BE2C (cell line): ENCODE results near the gene PLEKHM3.

Experiments
- DNase-seq: peaks from one replicate; pipeline ENCODE4 v3.0.0-alpha.2; 2020
- H3K27me3 ChIP-seq: fragments of 250-450 bp; sonication (Bioruptor Pico); 2 replicates; pipeline ENCODE4 v1.5.1; 2020; ENCODE audit warnings: mild to moderate bottlenecking
- H3K36me3 ChIP-seq: fragments of 250-450 bp; sonication (Bioruptor Pico); 2 replicates; pipeline ENCODE4 v1.5.1; 2020; ENCODE audit warnings: mild to moderate bottlenecking
- H3K4me1 ChIP-seq: fragments of 250-450 bp; sonication (Bioruptor Pico); 2 replicates; pipeline ENCODE4 v1.5.1; 2020
- H3K4me3 ChIP-seq: 2 replicates; pipeline ENCODE4 v1.5.1; 2011; ENCODE audit warnings: low read depth, low read length
- H3K9me3 ChIP-seq: fragments of 250-450 bp; sonication (Bioruptor Pico); 2 replicates; pipeline ENCODE4 v1.5.1; 2020
- CTCF ChIP-seq: IDR thresholded peaks from 2 replicates; pipeline ENCODE4 v1.5.1; 2012; ENCODE audit warnings: mild to moderate bottlenecking, low read depth, low read length

PLEKHM3 gene

GRCh38 chr2:207771421-207771820, 253.9 kb downstream of the PLEKHM3 start:
- TF ChIP-seq CTCF = no peak
- H3K9me3 ChIP-seq = no peaks in the 10 kb centered on the region
- no peak overlapping the region for H3K4me3 ChIP-seq
- no peaks in the 10 kb centered on the region for H3K4me1 ChIP-seq
- no peaks in the 10 kb centered on the region for H3K36me3 ChIP-seq
- DNase-seq = no peak
- no peaks in the 10 kb centered on the region for H3K27me3 ChIP-seq
